HCT116 (cell line): ENCODE measurements around the gene SHC1. TPM values are rescaled to one million over a fixed set of nuclear protein-coding genes. Genes with fewer than 3 reads are reported as not detected.

ENCODE experiments used
- ATAC-seq: fragments of 200-7000 bp; cut with Tn5 transposase; 2 replicates; pipeline ENCODE4 v1.9.1; 2020; ENCODE audit warnings: mild to moderate bottlenecking, moderate library complexity
- BruUV-seq: library from RNA; stranded (reverse); fragments of 400-500 nt; replicated peaks from 2 replicates; lab custom pipeline; 2021; lab: Mats Ljungman, UMichigan
- CTCF ChIA-PET: fragments of 300-600 bp; sonication (Branson Sonifier 250); formaldehyde crosslinking; loops from one replicate; lab custom pipeline; 2021; ENCODE audit warnings: antibody characterized with exemption; lab: Charles Lee
- POLR2A ChIA-PET: fragments of 300-600, 350-600 bp; sonication (Branson Sonifier 250); formaldehyde crosslinking; loops from one replicate; lab custom pipeline; 2021; ENCODE audit warnings: antibody characterized with exemption; lab: Charles Lee
- RAD21 ChIA-PET, 2 experiments: fragments of 300-600 bp; sonication (Branson Sonifier 250); formaldehyde crosslinking; loops; one replicate each; lab custom pipeline; 2023; ENCODE audit warnings: low total read pairs in 2 of 2; ENCODE audit not compliant: uncharacterized antibody in 2 of 2, unreplicated experiment in 2 of 2, low non-redundant PET in 1 of 2; lab: Charles Lee
- DNase-seq: peaks from one replicate; pipeline ENCODE4 v3.0.0-alpha.2; 2010; ENCODE audit warnings: low read depth, low spot score
- H2AFZ ChIP-seq: fragments of 200-600 bp; shearing (Covaris generic), sonication (generic); 2 replicates; pipeline ENCODE4 v1.6.1; 2017; ENCODE audit warnings: low read depth, mixed run types, mixed read lengths, antibody characterized with exemption, low read length; ENCODE audit not compliant: poor library complexity, severe bottlenecking
- H3K27ac ChIP-seq: 2 replicates; pipeline ENCODE4 v1.5.1; 2012; ENCODE audit warnings: low read depth, low read length
- H3K27me3 ChIP-seq: fragments of 200-600 bp; sonication (generic); 2 replicates; pipeline ENCODE4 v1.6.1; 2016; ENCODE audit warnings: mixed run types, low read length, mixed read lengths; ENCODE audit not compliant: insufficient read depth
- H3K36me3 ChIP-seq, 2 experiments: fragments of 200-500 bp in 1 of 2; fragments of 200-600 bp in 1 of 2; sonication (Bioruptor generic) in 1 of 2; sonication (generic) in 1 of 2; 2 replicates each; pipeline versions ENCODE4 v1.5.1 to v1.6.1; 2014 to 2016; ENCODE audit warnings: low read length in 2 of 2, inconsistent platforms in 1 of 2, mixed read lengths in 1 of 2, mixed run types in 1 of 2; ENCODE audit not compliant: insufficient read depth in 2 of 2, control insufficient read depth in 1 of 2
- H3K4me1 ChIP-seq, 2 experiments: fragments of 200-600 bp in 1 of 2; sonication (generic) in 1 of 2; 2 replicates each; pipeline versions ENCODE4 v1.5.1 to v1.6.1; 2012 to 2017; ENCODE audit warnings: low read length in 2 of 2, inconsistent platforms in 1 of 2, mild to moderate bottlenecking in 1 of 2, mixed read lengths in 1 of 2, mixed run types in 1 of 2, moderate library complexity in 1 of 2; ENCODE audit not compliant: insufficient read depth in 2 of 2, control insufficient read depth in 1 of 2
- H3K4me2 ChIP-seq: fragments of 200-600 bp; sonication (generic); 2 replicates; pipeline ENCODE4 v1.6.1; 2017; ENCODE audit warnings: mixed run types, low read length, mixed read lengths
- H3K4me3 ChIP-seq, 2 experiments: fragments of 200-600 bp in 1 of 2; sonication (generic) in 1 of 2; replicated peaks in 1 of 2; 2 replicates each; pipeline ENCODE4 v1.5.1; 2011 to 2016; ENCODE audit warnings: low read length in 2 of 2, control low read depth in 1 of 2, low read depth in 1 of 2, mild to moderate bottlenecking in 1 of 2, mixed read lengths in 1 of 2, mixed run types in 1 of 2
- H3K79me2 ChIP-seq: fragments of 200-600 bp; sonication (generic); 2 replicates; pipeline ENCODE4 v1.6.1; 2017; ENCODE audit warnings: mild to moderate bottlenecking, mixed run types, low read length, moderate library complexity, mixed read lengths; ENCODE audit not compliant: insufficient read depth
- H3K9ac ChIP-seq: fragments of 200-600 bp; sonication (generic); 2 replicates; pipeline ENCODE4 v1.6.1; 2016; ENCODE audit warnings: low read length, mixed read lengths
- H3K9me2 ChIP-seq: fragments of 200-600 bp; sonication (generic), shearing (Covaris generic); 2 replicates; pipeline ENCODE4 v1.6.1; 2017; ENCODE audit warnings: mixed run types, mild to moderate bottlenecking, moderate library complexity; ENCODE audit not compliant: insufficient read depth
- H3K9me3 ChIP-seq, 2 experiments: fragments of 200-500 bp in 1 of 2; fragments of 200-600 bp in 1 of 2; sonication (Bioruptor generic) in 1 of 2; sonication (generic) in 1 of 2; 2 replicates each; pipeline ENCODE4 v1.6.1; 2014 to 2017; ENCODE audit warnings: low read length in 2 of 2, mixed read lengths in 2 of 2, inconsistent platforms in 1 of 2, low read depth in 1 of 2, mild to moderate bottlenecking in 1 of 2, mixed run types in 1 of 2, moderate library complexity in 1 of 2; ENCODE audit not compliant: control insufficient read depth in 1 of 2, insufficient read depth in 1 of 2
- H4K20me1 ChIP-seq: fragments of 200-600 bp; sonication (generic), shearing (Covaris generic); 2 replicates; pipeline ENCODE4 v1.6.1; 2017; ENCODE audit warnings: mixed run types, mild to moderate bottlenecking, moderate library complexity; ENCODE audit not compliant: insufficient read depth
- CBX3 ChIP-seq: IDR thresholded peaks from 2 replicates; pipeline ENCODE4 v1.6.1; 2012; ENCODE audit warnings: low read depth
- CTCF ChIP-seq, 3 experiments: fragments of 200-600 bp in 1 of 3; sonication (generic) in 1 of 3; IDR thresholded peaks in 2 of 3; conservative IDR thresholded peaks in 1 of 3; 2 replicates each; pipeline ENCODE4 v1.5.1; 2012 to 2017; ENCODE audit warnings: low read depth in 2 of 3, low read length in 2 of 3, antibody characterized with exemption in 1 of 3, borderline replicate concordance in 1 of 3, control low read depth in 1 of 3, mild to moderate bottlenecking in 1 of 3, mixed read lengths in 1 of 3, mixed run types in 1 of 3, moderate library complexity in 1 of 3; ENCODE audit not compliant: insufficient read depth in 1 of 3
- EGR1 ChIP-seq: IDR thresholded peaks from 2 replicates; pipeline ENCODE4 v1.6.1; 2012; ENCODE audit warnings: low read depth
- ELF1 ChIP-seq: IDR thresholded peaks from 2 replicates; pipeline ENCODE4 v1.6.1; 2012; ENCODE audit warnings: low read depth, borderline replicate concordance
- EZH2 ChIP-seq: fragments of 200-600 bp; sonication (generic); IDR thresholded peaks from 2 replicates; pipeline ENCODE4 v1.6.1; 2017; ENCODE audit warnings: antibody characterized with exemption, mixed run types
- EZH2phosphoT487 ChIP-seq: fragments of 200-600 bp; IDR thresholded peaks from 2 replicates; pipeline ENCODE4 v1.6.1; 2018; ENCODE audit warnings: antibody characterized with exemption, borderline replicate concordance
- JUND ChIP-seq: IDR thresholded peaks from 2 replicates; pipeline ENCODE4 v1.6.1; 2012
- POLR2A ChIP-seq: IDR thresholded peaks from 2 replicates; pipeline ENCODE4 v1.7.0; 2011; ENCODE audit warnings: borderline replicate concordance; ENCODE audit not compliant: insufficient read depth, insufficient read length; ENCODE audit errors: extremely low read depth
- POLR2AphosphoS5 ChIP-seq: IDR thresholded peaks from 2 replicates; pipeline ENCODE4 v1.6.1; 2011; ENCODE audit warnings: mild to moderate bottlenecking, low read depth, low read length, moderate library complexity
- RAD21 ChIP-seq: IDR thresholded peaks from 2 replicates; pipeline ENCODE4 v1.6.1; 2012; ENCODE audit warnings: low read depth, mild to moderate bottlenecking
- REST ChIP-seq: IDR thresholded peaks from 2 replicates; pipeline ENCODE4 v1.6.1; 2012; ENCODE audit warnings: low read depth
- SIN3A ChIP-seq: IDR thresholded peaks from 2 replicates; pipeline ENCODE4 v1.6.1; 2012; ENCODE audit warnings: low read depth
- SP1 ChIP-seq: IDR thresholded peaks from 2 replicates; pipeline ENCODE4 v1.6.1; 2012; ENCODE audit warnings: low read depth
- SRF ChIP-seq: IDR thresholded peaks from 2 replicates; pipeline ENCODE4 v1.6.1; 2012; ENCODE audit warnings: low read depth
- TCF7L2 ChIP-seq: IDR thresholded peaks from 2 replicates; pipeline ENCODE4 v1.7.0; 2011; ENCODE audit warnings: borderline replicate concordance, inconsistent platforms; ENCODE audit not compliant: insufficient read depth, insufficient read length; ENCODE audit errors: extremely low read depth
- YY1 ChIP-seq: IDR thresholded peaks from 2 replicates; pipeline ENCODE4 v1.6.1; 2011; ENCODE audit warnings: low read length, low read depth, moderate library complexity, mild to moderate bottlenecking; ENCODE audit not compliant: insufficient replicate concordance; ENCODE audit errors: extremely low read depth
- ZNF274 ChIP-seq: fragments of 200-500 bp; sonication (Bioruptor generic); IDR thresholded peaks from 2 replicates; pipeline ENCODE4 v1.6.1; 2014; ENCODE audit warnings: mild to moderate bottlenecking, low read depth, low read length, inconsistent platforms
- intact Hi-C: fragments of 100-400 bp; cut with micrococcal nuclease; formaldehyde crosslinking; loops from 2 replicates; pipeline ENCODE4 v1.10.0; 2022
- total RNA-seq: library from RNA; stranded (reverse); gene quantifications from one replicate; pipeline ENCODE4 v1.2.1, GENCODE V29; 2021; ENCODE audit not compliant: unreplicated experiment

Gene SHC1
- total RNA-seq, 1 experiment from 2014 or later = 148 TPM

GRCh38 chr1:155001675-155002463 is 31.3 kb upstream of the SHC1 start:
- H2AFZ ChIP-seq = no peak overlapping the region
- H3K27me3 ChIP-seq = no peaks in the 10 kb centered on the region
- ATAC-seq (peak; percentile 72), DNase-seq (peak; percentile 99)
- CTCF ChIA-PET = interaction anchor here (0.6 to 1.8 kb wide), 8 partner anchors 14 to 516 kb away, joined by 3 to 7 read pairs (median 3); partner anchors contain the start of genes ADAM15 and SHC1
- intact Hi-C loops = loop anchor here (1.0 to 5.0 kb wide), 3 partner anchors 15 to 50 kb away; partner anchors contain the start of genes ADAM15 and CKS1B
- H3K9me3 ChIP-seq = no peaks in the 10 kb centered on the region
- H3K79me2 ChIP-seq = peaks cover 43% of the 10 kb centered on the region
- peak overlapping the region; percentile 99 for H3K27ac ChIP-seq
- no TSS peak for BruUV-seq
- POLR2A ChIA-PET = interaction anchor here (0.6 to 1.4 kb wide), 8 partner anchors 10 to 339 kb away, joined by 3 to 7 read pairs (median 3); no protein-coding TSS in a partner anchor
- TF ChIP-seq POLR2AphosphoS5 = no peak
- TF ChIP-seq CTCF (IDR thresholded peaks at IDR 0.05 in 2 of 3, conservative IDR thresholded peaks at IDR 0.05 in 1 of 3; ENCODE audit: borderline replicate concordance in 1 of 3, insufficient read depth in 1 of 3, low read depth in 2 of 3, low read length in 2 of 3) = peak in 2 of 3 experiments; percentile 52; a peak in 4 of 6 replicates
- TF ChIP-seq ELF1 = no peak
- TF ChIP-seq JUND = no peak
- no peak for TF ChIP-seq EZH2phosphoT487
- no peak for TF ChIP-seq EZH2
- TF ChIP-seq ZNF274 = no peak
- TF ChIP-seq SRF = no peak
- TF ChIP-seq POLR2A = no peak
- TF ChIP-seq SIN3A = no peak
- no peak for TF ChIP-seq SP1
- TF ChIP-seq RAD21 = no peak
- TF ChIP-seq CBX3 = no peak
- TF ChIP-seq EGR1 = no peak
- TF ChIP-seq YY1 = no peak
- no peak for TF ChIP-seq REST
- TF ChIP-seq TCF7L2 = peak; percentile 52
- H3K9ac ChIP-seq = peak overlapping the region; percentile 91
- H3K4me1 ChIP-seq = peaks cover 22 to 66% of the 10 kb centered on the region in 2 experiments
- H3K36me3 ChIP-seq = no peaks in the 10 kb centered on the region; a peak in 1 of 4 replicates
- H3K4me3 ChIP-seq = peak overlapping the region; percentile 85 to 98
- no peaks in the 10 kb centered on the region for H3K9me2 ChIP-seq
- peak overlapping the region; percentile 96 for H3K4me2 ChIP-seq
- RAD21 ChIA-PET = interaction anchor here (0.6 to 0.7 kb wide), 2 partner anchors 68 to 271 kb away, joined by 4 to 7 read pairs; partner anchors contain the start of gene CLK2 (in 1 of the 2)
- H4K20me1 ChIP-seq = no peaks in the 10 kb centered on the region
